ENCODE measurements around the gene CPA1. TPM values are rescaled to one million over a fixed set of nuclear protein-coding genes. Genes with fewer than 3 reads are reported as not detected.

The CPA1 gene
- total RNA-seq (2021), result 7.9 to 14.0 TPM (median 8.9 TPM) in 3 replicates
- not detected for Bru-seq, nascent RNA
- long read RNA-seq, experiment 1, result 0 reads
- long read RNA-seq, experiment 2, result 0 reads
- long read RNA-seq, experiment 3, result 0 reads

GRCh38 chr7:130379921-130380860 lies at the start of gene CPA1:
CPA1 (plus strand) TSS chr7:130380494; CDS start chr7:130380521, 27 bp downstream.
- H3K4me3 Mint-ChIP-seq, result no peak within 1 kb of the TSS
- ATAC-seq, result no peak
- no peak for DNase-seq (ENCODE audit: low spot score)
- peaks cover 8% of the 10 kb centered on the region for H3K27me3 Mint-ChIP-seq (ENCODE audit: low read depth)
- no peak within 1 kb of the TSS for H3K27ac Mint-ChIP-seq
- peaks cover 6% of the 10 kb centered on the region for H3K4me1 Mint-ChIP-seq
- peaks cover 22% of the 10 kb centered on the region for H3K9me3 Mint-ChIP-seq
- ChIA-PET POLR2A (no interaction called here), CTCF (interaction anchor here (1.1 to 2.2 kb wide), 5 partner anchors 10 to 124 kb away, joined by 3 to 11 read pairs (median 4); no protein-coding TSS in a partner anchor)
- peaks cover 12% of the 10 kb centered on the region for H3K36me3 Mint-ChIP-seq
- TF ChIP-seq CREM (CRISPR knock-in tag; IDR thresholded peaks at IDR 0.05) (no peak), ZNF396 (CRISPR knock-in tag; IDR thresholded peaks at IDR 0.05; ENCODE audit: borderline replicate concordance) (no peak), GRHL2 (CRISPR knock-in tag; IDR thresholded peaks at IDR 0.05; ENCODE audit: insufficient replicate concordance, severe bottlenecking) (no peak), ATF1 (CRISPR knock-in tag; IDR thresholded peaks at IDR 0.05) (no peak), ZNF416 (CRISPR knock-in tag; IDR thresholded peaks at IDR 0.05) (no peak), NR1H2 (CRISPR knock-in tag; IDR thresholded peaks at IDR 0.05) (no peak), PREB (CRISPR knock-in tag; IDR thresholded peaks at IDR 0.05; ENCODE audit: borderline replicate concordance) (no peak), CREB1 (CRISPR knock-in tag; IDR thresholded peaks at IDR 0.05) (no peak), ATF6 (CRISPR knock-in tag; IDR thresholded peaks at IDR 0.05) (no peak), FOXK1 (CRISPR knock-in tag; IDR thresholded peaks at IDR 0.05) (no peak), CBFB (CRISPR knock-in tag; IDR thresholded peaks at IDR 0.05; ENCODE audit: low read depth) (no peak), ATF2 (CRISPR knock-in tag; IDR thresholded peaks at IDR 0.05; ENCODE audit: borderline replicate concordance, low read depth) (no peak), ZNF281 (CRISPR knock-in tag; IDR thresholded peaks at IDR 0.05) (no peak), ELF4 (CRISPR knock-in tag; IDR thresholded peaks at IDR 0.05; ENCODE audit: low read depth) (no peak), RELA (CRISPR knock-in tag; IDR thresholded peaks at IDR 0.05; ENCODE audit: borderline replicate concordance) (no peak), KAT7 (CRISPR knock-in tag; IDR thresholded peaks at IDR 0.05; ENCODE audit: borderline replicate concordance) (no peak)

Measured in WTC11 (cell line).